SKM-1 treated with dmso at 0.1 percent for 144 hours (cell line): Measurements from ENCODE around the gene ADCY6.
A peak's percentile ranks its signal among the peaks of the same experiment; 100 is the strongest.

Experiments
- DNase-seq: peaks from one replicate; lab custom pipeline; 2025; ENCODE audit not compliant: unreplicated experiment; lab: John Stamatoyannopoulos, UW

Gene ADCY6

DNA sequence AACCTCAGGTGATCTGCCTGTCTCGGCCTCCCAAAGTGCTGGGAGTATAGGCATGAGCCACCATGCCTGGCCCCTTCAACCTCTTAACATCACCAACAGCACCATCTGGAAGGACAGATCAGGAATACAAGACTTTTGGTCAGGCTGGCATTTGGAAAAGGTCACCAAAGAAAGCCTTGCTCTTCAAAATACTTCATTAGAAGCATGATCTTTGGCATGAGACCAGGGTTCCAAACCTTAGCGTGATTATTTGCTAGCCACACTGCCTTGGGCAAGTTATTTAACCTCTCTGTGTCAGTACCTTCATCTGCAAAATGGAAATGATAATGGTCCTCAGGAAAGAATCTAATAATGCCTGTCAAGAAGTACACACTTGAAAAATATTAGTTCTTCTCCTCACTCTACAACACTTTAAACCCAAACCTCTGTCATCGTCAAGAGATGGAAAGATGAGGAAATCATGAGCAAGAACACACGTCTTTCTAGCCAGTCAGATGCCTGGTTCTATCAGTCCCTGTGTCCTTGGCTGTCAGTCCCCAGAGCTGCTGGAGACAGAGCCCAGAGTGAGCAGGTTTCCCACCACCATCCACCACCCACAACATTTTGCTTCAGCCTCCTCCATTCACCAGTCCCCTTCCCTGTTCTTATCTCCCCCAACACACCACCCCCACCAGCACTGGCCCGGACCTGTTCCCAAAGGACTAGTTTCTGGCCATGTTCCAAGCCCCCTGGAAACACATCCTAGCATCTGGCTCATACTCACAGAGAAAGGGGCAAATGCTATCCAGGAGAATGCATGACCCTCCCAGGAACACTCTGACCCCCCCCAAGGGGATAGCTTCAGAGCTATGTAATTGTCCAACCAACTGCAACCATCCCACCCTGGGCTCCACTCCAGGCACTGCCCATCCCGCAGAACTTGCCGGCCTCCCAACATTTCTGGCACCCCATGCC lies 2.0 kb downstream of the ADCY6 start:
- no peak for DNase-seq

DNA sequence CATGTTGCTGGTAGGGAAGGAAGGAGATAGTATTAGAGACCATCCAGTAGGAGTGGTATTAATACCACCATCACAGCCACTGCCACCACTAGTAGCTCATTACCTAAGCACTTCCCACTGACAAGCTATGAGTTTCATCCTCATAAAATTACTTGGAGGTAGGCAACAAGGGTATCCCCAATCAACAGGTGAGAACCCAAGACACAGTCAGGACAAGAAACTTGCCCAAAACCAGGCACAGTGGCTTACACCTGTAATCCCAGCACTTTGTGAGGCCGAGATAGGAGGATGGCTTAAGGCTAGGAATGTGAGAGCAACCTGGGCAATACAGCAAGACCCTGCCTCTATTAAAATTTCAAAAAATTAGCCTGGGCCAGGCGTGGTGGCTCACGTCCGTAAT lies 5.5 kb downstream of the ADCY6 start:
- DNase-seq: no peak

DNA sequence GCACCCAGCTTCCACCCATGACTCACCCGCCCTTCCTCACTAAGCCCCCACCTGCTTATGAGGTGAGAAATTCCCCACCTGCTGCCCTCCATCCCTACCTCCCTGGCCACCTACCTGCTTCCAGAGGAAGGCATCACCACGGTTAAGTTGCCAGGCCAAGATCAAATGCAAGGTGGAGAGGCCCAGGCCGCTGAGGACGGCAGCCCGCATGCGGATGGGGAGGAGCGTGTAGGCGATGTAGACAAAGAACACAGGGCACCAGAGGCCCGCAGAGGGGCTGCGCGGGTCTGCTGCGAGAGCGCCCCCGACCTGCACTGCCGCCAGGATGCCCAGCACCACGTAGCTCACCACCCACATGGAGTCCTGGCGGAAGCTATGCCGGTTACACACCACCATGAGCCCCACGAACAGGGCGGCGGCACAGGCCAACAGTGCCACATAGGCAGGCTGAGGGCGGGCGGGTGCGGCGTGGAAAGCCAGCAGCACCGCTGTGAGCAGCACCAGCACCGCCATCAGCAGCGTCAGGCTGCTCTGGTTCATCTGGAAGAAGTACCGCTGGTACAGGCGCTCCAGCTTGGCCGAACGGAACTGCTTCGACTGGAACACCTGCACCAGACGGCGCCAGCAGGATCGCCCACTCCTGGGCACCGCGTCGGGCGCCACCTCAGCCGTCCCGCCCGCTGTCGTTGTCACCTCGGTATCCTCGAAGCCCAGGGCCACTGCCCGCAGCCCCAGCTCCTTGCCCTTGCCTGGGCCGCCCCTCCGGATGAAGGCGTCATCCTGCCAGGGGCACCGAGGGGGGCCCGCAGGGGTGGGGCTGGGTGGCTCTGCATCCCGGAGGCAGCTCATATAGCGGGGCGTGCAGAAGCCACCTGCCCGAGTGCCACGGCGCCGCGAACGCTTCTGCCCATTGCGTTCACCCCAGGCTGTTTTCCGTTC lies 6.2 kb downstream of the ADCY6 start:
- no peak for DNase-seq

DNA sequence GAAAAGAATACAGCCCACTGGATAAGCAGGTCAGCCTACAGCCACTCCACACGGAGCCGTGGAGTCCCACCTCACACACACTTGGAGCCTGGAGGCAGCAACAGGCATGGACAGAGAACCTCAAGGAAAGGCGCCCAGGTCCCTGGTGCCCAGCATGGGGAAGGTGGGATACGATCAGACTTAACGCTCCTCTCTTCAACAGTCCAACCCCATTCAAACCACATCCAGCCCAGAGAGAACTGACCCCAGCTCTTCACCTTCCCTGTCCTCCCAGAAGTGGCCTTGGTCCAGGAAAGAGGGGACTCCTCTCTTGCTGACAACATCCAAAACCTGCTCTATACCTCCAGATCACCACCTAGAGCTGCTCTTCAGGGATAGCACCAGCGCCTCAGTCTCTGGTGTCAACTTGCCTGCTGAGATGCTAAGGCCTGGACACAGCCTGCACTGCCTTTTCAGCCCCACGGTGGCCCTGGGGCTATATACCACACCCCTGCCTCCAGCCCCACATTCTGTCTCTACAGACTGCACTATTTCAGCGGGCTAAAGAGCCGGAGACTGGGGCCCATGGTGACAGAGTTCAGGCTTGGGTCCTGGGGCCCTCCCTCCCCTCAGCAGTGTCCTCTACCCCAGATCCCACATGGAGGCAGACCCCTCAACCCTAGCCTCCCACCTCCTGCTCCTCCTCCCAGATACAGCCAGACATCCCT lies 7.0 kb downstream of the ADCY6 start:
- DNase-seq: no peak

DNA sequence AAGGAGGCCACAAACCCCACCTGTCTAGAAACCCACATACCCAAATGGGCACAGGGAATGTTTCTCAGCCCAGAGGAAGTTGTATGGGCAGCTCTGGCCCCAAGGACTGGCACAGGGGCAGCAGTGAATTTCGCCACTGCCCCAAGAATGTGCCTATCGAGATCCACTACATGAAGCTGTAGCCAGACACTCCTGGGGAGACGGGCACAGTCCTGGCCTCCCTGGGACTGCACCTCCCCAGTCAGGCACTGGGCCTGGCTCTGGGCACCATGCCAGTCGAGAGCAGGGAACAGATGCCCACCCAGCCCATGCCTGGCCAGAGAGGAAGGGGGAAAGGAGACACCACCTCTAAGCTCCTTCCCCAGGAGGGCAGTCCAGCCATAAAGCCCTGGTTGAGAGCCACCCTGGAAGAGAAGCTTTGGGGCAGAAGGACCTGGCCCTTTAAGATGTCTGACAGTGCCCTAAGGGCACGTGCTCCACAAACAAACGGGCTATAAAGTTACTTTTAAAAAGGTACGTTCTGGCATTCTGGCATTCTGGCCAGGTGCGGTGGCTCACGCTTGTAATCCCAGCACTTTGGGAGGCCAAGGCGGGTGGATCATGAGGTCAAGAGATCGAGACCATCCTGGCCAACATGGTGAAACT lies 8.4 kb downstream of the ADCY6 start:
- no peak for DNase-seq

DNA sequence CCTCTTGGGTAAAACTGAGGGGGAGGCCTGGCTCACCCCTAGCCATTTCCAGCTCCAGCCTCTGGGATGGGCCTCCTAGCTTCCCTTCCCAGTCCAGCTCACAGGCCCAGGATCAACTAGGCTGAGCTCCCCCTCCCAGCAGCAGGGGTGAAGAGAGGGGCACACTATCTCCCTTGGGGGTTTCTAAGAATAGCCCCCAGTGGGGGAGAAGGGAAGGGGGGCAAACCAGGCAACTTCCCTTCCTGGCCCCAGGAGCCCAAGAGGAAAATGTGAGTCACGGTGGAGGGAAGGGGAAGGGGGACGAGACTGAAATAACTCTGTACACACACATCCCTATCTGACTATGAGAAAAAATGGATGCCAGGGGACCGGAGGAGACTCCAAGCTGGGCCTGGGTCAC lies 9.0 kb downstream of the ADCY6 start:
- peak; percentile 40 for DNase-seq

DNA sequence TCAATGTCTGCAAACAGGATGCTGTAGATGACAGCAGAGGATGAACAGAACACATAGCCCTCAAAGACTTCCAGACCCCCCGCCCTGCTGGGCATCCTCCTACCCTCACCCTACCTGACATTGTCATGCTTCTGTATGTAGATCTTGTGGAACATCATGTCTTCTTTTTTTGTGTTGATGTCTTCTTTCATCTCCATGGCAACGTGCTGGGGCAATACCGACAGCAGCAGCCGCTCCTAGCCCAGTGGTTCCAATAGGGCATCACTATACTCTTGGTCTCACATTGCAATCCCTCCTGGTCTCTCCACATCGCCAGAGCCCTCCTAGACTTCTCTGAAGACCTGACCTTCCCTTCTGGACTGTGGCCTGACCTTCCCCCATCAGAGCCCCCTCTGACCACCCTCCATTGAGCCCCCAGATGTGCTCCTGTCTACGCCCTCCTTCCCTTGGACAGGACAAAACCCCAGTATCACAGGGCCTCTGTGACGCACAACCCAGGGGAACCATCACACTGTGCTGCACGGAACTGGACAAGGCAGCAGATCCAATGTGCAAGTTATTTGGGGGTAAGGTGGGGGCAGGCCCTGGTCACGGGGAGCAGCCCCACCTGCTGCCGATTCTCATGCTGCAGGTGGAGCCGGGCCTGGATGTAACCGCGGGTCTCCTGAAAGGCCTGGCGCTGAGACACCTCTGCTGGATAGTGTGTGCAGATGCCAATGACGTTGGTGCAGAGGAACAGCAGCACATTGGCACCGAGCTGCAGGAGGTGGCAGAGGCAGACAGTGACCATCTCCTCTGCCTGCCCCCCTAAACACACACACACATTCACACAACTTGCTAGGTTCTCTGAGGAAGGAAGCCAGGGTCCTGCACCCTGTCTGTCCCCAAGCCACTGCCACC lies 11.1 kb downstream of the ADCY6 start:
- no peak for DNase-seq

DNA sequence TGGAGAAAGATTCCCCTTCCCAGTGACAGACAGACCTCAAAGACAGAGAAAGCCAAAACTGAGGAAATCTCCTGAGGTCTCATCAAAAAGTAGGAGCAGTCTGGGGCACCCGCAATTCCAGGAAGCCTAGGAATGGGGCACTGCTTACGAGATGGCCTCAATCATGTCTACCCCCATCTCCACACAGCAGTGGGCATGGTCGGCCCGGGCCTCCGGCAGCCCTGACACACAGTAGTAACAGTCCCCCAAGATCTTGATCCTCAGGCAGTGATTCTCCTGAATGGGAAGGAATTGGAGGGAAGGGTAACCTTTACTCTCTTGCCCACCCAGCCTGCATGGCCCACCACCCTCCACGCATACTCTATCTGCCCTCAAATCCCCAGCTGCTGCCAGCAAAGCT lies 11.9 kb downstream of the ADCY6 start:
- no peak for DNase-seq

DNA sequence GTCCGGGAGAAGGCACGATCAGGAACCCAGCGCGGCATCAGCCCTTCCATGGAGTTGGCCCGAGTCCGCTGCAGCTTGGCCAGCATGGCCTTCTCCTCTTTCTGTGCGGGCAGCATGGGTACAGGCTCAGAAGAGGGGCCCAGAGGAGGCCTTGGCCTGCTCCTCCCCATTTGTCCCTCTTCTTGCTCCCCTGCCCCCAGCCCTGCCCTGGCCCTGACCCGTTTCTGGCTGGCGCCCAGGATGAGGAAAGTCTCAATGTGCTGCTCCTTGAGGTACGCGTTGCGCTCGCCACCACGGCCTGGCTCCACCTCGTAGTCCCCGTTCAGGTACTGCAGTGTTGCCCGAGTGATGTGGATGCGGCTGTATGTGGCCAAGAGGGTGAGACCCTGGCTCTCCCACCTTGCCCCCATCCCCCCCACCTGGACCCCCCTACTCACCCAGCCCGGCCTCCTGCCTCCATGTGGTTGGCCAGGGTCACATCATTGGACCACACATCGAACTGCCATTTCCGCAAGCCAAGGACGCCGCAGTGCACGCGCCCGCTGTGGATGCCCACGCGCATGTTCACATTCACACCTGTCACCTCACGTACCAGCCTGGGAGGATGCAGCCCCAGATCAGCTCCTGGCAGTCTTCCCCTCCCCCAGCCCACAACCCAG lies 12.8 kb downstream of the ADCY6 start:
- no peak for DNase-seq

DNA sequence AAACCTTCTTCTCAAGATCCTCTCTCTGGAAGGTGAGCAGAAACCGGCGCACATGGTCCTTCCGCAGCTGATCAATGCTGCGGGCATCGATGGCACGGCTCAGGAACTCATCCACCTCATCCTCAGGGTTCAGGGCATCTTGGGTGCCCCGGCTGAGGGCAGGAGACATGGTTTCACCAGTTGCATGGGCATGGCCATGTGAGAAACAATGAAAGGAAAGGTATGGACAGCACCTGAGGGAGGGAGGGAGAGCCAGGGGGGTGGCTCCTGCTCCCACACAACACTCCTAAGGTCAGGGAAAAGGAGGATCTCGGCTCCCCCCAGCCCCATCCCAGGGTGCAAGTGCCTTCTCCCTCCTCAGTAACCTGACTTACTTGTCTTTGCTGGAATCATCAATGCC lies 13.6 kb downstream of the ADCY6 start:
- no peak for DNase-seq

DNA sequence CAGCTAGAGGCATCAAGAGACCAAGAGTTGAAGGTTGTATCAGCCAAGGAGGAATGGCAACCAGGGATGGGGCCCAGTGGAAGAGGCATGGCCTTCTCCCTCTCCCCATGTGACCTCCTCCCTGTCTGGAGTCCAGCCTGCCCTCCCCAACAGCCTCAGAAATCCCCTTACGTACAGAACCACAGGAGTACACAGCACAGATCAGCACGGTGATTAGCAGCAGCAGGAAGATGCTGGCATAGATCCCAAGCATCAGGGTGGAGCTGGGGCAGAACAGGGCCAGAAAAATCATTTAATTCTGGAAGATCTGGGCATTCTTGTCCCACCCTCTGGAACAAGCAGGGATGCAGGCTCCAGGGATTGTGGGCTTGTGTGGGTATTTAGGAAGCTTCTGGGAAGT lies 14.4 kb downstream of the ADCY6 start:
- DNase-seq: no peak

DNA sequence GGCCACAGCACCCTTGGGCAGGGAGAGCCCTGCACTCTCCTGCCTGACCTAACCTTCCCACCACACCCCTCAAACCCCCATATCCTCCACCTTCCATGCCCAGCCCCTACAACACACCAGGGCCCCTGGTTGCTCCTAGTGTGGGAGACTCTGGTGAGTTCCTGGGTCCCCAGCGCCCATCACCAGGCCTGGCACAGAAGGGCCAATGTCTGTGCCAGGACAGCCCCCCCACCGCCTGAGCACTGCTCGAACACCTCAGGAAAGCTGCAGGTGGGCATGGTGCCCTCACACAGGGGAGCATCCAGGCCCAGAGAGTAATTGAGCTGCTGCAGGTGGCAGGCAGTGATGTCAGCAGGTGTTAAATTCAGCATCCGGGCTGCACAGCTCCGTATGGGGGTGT lies 15.2 kb downstream of the ADCY6 start:
- no peak for DNase-seq

DNA sequence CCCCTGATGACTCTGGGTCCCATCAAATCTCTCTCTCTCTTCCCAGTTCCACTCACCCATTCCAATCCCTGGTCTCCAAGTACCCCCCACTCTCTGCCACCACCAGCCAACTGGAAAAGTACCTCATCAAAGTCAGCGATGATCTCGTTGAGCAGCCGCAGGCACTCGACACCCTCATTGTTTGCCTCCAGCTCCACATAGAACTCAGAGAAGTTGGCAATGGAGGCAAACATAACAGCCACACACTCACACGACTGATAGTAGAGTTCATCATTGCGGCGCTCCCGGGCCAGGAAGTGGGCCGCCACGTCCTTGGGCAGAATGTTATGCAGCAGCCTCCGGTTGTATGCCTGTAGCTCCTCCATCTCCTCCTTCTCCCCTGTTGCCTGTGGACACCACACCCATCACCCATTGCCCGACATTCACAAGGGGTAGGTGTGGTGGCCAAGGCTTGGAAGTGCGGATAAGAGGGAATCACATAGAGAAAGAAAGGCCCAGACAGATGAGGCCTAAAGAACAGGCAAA lies 17.2 kb downstream of the ADCY6 start:
- DNase-seq: no peak

DNA sequence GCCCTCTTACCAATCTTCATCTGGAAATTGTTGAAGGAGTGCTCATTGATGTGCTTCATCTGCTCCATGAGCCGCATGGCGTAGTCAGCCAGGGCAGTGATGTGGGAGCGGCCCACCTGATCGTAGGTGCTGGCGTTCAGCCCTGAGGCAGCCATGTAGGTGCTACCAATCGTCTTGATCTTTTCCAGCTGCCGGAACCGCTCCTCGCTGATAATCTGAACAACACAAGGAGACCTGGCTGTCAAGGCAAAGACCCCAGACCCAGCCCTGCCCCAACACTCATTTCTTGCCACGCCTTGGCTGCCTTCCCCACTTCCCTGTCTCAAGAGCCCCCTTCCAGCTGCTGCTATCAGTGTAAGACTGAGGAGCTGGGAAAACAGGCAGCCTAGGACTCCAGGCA lies 18.1 kb downstream of the ADCY6 start:
- no peak for DNase-seq

DNA sequence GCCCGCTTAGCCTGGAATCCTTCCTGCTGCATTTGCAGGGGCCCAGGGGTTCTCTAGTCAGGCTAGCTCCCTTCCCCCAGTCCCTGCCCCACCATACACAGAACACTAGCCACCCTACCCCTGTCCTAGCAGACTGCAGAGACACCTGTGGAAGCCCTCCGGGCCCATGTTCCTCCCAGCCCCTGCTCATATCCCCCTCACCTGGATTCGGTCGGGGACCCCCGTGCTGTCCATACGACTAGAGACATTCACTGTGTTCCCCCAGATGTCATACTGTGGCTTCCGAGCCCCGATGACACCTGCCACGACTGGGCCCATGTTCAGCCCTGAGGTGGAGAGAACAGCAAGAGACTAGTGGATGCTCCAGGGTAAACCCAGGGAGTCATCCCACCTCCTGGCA lies 20.2 kb downstream of the ADCY6 start:
- DNase-seq: no peak

DNA sequence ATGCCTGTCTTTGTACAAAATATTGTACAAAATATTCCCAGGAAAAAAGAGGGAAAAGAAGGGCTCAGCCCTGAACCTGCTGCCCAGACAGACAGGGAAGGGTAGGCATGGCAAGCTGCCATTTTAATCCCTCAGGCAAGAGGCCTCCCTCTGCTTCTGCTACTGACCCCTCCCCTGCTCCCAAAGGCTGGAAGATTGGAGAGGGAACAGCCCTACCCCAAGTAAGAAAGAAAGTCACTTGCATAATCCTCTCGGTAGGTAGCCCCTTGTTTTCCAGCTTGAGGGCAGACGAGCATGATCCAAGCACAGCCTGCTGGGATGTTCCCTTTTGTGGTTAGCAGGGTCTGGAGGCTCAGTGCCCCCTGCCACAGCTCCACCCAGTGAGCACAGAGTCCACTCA lies 20.7 kb downstream of the ADCY6 start:
- no peak for DNase-seq

DNA sequence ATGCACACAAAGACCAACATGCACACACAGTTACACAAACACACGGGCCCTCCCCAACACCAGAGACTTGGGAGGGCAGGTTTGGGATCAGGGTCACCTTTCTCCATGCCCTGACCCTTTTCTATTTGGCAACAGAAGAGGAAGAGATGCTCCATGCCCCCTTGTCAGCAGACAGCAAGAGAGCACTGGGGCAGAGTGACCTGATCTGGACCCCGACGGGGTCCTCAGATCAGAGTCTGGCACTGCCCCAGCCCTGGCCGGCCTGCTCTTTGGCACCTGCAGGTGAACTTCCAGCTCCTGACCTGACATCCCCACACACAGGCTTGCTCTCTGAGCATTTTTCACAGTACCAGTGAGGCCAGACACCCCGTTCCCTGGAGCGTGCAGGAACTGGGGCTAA lies 21.4 kb downstream of the ADCY6 start:
- DNase-seq: no peak

DNA sequence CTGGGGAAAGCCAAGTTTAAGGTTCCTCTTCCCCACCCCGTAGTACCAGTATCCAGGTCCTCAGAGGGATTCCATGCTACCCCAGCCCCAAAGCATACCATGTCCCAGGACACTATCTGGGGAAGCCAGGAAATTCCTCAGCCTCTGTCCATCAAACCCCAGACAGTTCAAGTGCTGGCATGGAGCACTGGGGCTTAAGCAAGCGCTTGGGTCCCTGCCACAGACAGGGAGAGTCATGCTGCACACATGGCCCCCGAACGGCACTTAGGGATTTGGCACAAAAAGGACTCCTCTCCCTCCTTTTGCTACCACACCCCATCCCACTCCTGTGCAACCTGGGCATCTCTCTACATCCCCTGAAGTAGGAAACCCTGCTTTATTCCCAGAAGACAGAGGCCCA lies 21.8 kb downstream of the ADCY6 start:
- no peak for DNase-seq

DNA sequence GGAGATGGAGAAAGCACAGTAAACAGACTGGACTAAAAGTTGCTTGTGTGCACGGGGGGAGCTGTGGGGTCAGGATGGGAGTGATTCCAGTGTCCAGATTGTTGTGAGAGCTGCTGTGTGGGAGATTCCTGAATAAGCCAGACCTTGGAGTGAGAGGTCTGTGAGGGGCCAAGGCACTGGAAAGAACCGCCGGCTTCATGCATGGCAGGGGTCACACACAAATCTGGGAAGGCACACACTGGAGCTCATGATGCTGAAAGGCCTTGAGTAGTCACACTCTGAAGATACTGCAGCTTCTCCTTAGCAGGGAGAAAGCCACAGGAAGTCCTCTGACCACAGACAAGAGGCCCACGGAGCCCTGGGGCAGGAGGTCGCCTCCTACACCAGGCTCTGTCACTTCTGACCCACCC lies 23.1 kb downstream of the ADCY6 start:
- DNase-seq: peak; percentile 60
